GM12892 (cell line): ENCODE results near the gene COX7A2.

Experiments
- POLR2A ChIP-seq: IDR thresholded peaks from 2 replicates; pipeline ENCODE4 v1.6.1; 2011; ENCODE audit warnings: low read depth, low read length, control low read depth
- TAF1 ChIP-seq: IDR thresholded peaks from 2 replicates; pipeline ENCODE4 v1.6.1; 2011; ENCODE audit warnings: low read depth, mild to moderate bottlenecking, control low read depth, low read length, borderline replicate concordance

DNA sequence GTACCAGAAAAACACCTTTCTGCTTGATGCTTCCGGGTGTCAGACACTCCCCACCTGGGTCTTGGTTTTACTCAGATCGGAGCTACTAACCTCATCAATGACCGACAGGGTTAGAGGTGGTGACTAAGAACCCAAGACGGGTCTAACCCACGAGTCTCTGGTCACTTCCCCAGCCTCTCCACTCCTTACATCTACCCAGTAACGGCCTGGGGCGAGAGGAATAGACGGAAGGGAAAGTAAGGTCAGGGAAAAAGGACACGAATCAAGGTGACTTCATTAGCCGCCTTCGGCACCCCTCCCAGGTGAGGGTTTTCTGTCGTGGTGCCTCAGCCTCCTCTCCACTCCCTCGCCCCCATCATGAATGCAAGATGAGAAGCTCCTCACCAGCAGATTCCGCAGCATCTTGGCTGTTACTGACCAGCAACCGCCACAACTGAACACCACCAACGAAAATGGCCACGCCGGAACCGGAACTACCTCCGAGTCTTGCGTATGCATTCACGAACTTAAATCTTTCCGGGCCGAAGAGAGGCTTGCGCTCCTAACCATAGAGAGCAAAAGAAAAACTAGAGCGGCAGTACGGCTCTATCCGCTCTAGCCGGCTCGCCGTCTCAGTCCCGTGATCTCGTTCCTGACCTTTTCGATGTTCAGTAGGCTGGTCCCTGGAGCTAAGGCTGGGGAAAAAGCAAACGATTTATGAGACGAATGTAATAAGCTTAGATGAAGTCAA, at the start of gene COX7A2:
- TF ChIP-seq TAF1 (peak; percentile 84), POLR2A (peak; percentile 94)
